ENCODE data around the gene PLCB2. TPM values are rescaled to one million over a fixed set of nuclear protein-coding genes. Genes with fewer than 3 reads are reported as not detected.

The PLCB2 gene
- total RNA-seq, 1 donor from 2014 or later = 98.9 TPM

- Mint-ChIP-seq H3K4me1 (ENCODE audit: low read depth) (peaks cover 9% of the 10 kb centered on the region), H3K27me3 (ENCODE audit: low read depth) (no peaks in the 10 kb centered on the region), H3K9me3 (peaks cover 6% of the 10 kb centered on the region), H3K4me3 (ENCODE audit: low read depth) (no peak overlapping the region), H3K36me3 (ENCODE audit: low read depth) (peaks cover 56% of the 10 kb centered on the region), H3K27ac (no peak overlapping the region)
- intact Hi-C loops (cut with micrococcal nuclease) = loop anchor here (10.0 kb wide), 1 partner anchor 676 kb away; no protein-coding TSS in a partner anchor
- no peak for DNase-seq (ENCODE audit: low spot score)
Measured at GRCh38 chr15:40300771-40301170, 7.0 kb downstream of the PLCB2 start.

- peaks cover 6% of the 10 kb centered on the region for H3K9me3 Mint-ChIP-seq
Measured at GRCh38 chr15:40300367-40300766, 7.4 kb downstream of the PLCB2 start.

GRCh38 chr15:40298216-40298935, 9.4 kb downstream of the PLCB2 start:
- Mint-ChIP-seq H3K27me3 (ENCODE audit: low read depth) (no peaks in the 10 kb centered on the region), H3K27ac (no peak overlapping the region), H3K4me1 (ENCODE audit: low read depth) (no peaks in the 10 kb centered on the region), H3K36me3 (ENCODE audit: low read depth) (peaks cover 61% of the 10 kb centered on the region), H3K4me3 (ENCODE audit: low read depth) (no peak overlapping the region), H3K9me3 (peaks cover 6% of the 10 kb centered on the region)
- no peak for DNase-seq (ENCODE audit: low spot score)
- intact Hi-C loops (cut with micrococcal nuclease) = no loop called here

More at GRCh38 chr15:40300367-40300766, 7.4 kb downstream of the PLCB2 start:
- H3K36me3 Mint-ChIP-seq (ENCODE audit: low read depth) = peaks cover 59% of the 10 kb centered on the region
- no peak for DNase-seq (ENCODE audit: low spot score)
- peaks cover 8% of the 10 kb centered on the region for H3K4me1 Mint-ChIP-seq (ENCODE audit: low read depth)
- H3K27me3 Mint-ChIP-seq (ENCODE audit: low read depth) = no peaks in the 10 kb centered on the region
- no peak overlapping the region for H3K27ac Mint-ChIP-seq
- intact Hi-C loops (cut with micrococcal nuclease) = loop anchor here (10.0 kb wide), 1 partner anchor 676 kb away; no protein-coding TSS in a partner anchor
- no peak overlapping the region for H3K4me3 Mint-ChIP-seq (ENCODE audit: low read depth)

GRCh38 chr15:40297356-40297755, 10.4 kb downstream of the PLCB2 start:
- Mint-ChIP-seq H3K9me3 (peaks cover 6% of the 10 kb centered on the region), H3K36me3 (ENCODE audit: low read depth) (peaks cover 55% of the 10 kb centered on the region), H3K27ac (no peak overlapping the region), H3K4me1 (ENCODE audit: low read depth) (no peaks in the 10 kb centered on the region), H3K27me3 (ENCODE audit: low read depth) (no peaks in the 10 kb centered on the region), H3K4me3 (ENCODE audit: low read depth) (no peak overlapping the region)
- intact Hi-C loops (cut with micrococcal nuclease) = no loop called here
- no peak for DNase-seq (ENCODE audit: low spot score)

- intact Hi-C loops (cut with micrococcal nuclease) = no loop called here
- no peaks in the 10 kb centered on the region for H3K4me1 Mint-ChIP-seq (ENCODE audit: low read depth)
- H3K9me3 Mint-ChIP-seq = peaks cover 6% of the 10 kb centered on the region
- no peak overlapping the region for H3K4me3 Mint-ChIP-seq (ENCODE audit: low read depth)
- H3K36me3 Mint-ChIP-seq (ENCODE audit: low read depth) = peaks cover 50% of the 10 kb centered on the region
- no peak overlapping the region for H3K27ac Mint-ChIP-seq
- no peak for DNase-seq (ENCODE audit: low spot score)
- no peaks in the 10 kb centered on the region for H3K27me3 Mint-ChIP-seq (ENCODE audit: low read depth)
Measured at GRCh38 chr15:40296561-40297230, 11.0 kb downstream of the PLCB2 start.

GRCh38 chr15:40295877-40296560, 11.7 kb downstream of the PLCB2 start:
- Mint-ChIP-seq H3K4me3 (ENCODE audit: low read depth) (no peak overlapping the region), H3K36me3 (ENCODE audit: low read depth) (peaks cover 45% of the 10 kb centered on the region), H3K4me1 (ENCODE audit: low read depth) (no peaks in the 10 kb centered on the region), H3K27me3 (ENCODE audit: low read depth) (no peaks in the 10 kb centered on the region), H3K27ac (no peak overlapping the region), H3K9me3 (peaks cover 6% of the 10 kb centered on the region)
- intact Hi-C loops (cut with micrococcal nuclease) = no loop called here
- no peak for DNase-seq (ENCODE audit: low spot score)

- Mint-ChIP-seq H3K36me3 (ENCODE audit: low read depth) (peaks cover 41% of the 10 kb centered on the region), H3K4me3 (ENCODE audit: low read depth) (no peak overlapping the region), H3K4me1 (ENCODE audit: low read depth) (no peaks in the 10 kb centered on the region), H3K27me3 (ENCODE audit: low read depth) (no peaks in the 10 kb centered on the region), H3K9me3 (peaks cover 3% of the 10 kb centered on the region), H3K27ac (no peak overlapping the region)
- no peak for DNase-seq (ENCODE audit: low spot score)
- intact Hi-C loops (cut with micrococcal nuclease) = no loop called here
Measured at GRCh38 chr15:40295297-40295696, 12.4 kb downstream of the PLCB2 start.

GRCh38 chr15:40293905-40294895, 13.5 kb downstream of the PLCB2 start:
- H3K36me3 Mint-ChIP-seq (ENCODE audit: low read depth) = peaks cover 36% of the 10 kb centered on the region
- no peak overlapping the region for H3K4me3 Mint-ChIP-seq (ENCODE audit: low read depth)
- no peaks in the 10 kb centered on the region for H3K4me1 Mint-ChIP-seq (ENCODE audit: low read depth)
- H3K27ac Mint-ChIP-seq = no peak overlapping the region
- peaks cover under 1% of the 10 kb centered on the region for H3K9me3 Mint-ChIP-seq
- no peak for DNase-seq (ENCODE audit: low spot score)
- H3K27me3 Mint-ChIP-seq (ENCODE audit: low read depth) = no peaks in the 10 kb centered on the region
- intact Hi-C loops (cut with micrococcal nuclease) = no loop called here

- Mint-ChIP-seq H3K4me1 (ENCODE audit: low read depth) (no peaks in the 10 kb centered on the region), H3K36me3 (ENCODE audit: low read depth) (peaks cover 29% of the 10 kb centered on the region), H3K4me3 (ENCODE audit: low read depth) (no peak overlapping the region), H3K9me3 (no peaks in the 10 kb centered on the region), H3K27ac (no peak overlapping the region), H3K27me3 (ENCODE audit: low read depth) (no peaks in the 10 kb centered on the region)
- intact Hi-C loops (cut with micrococcal nuclease) = no loop called here
- DNase-seq (ENCODE audit: low spot score) = no peak
Measured at GRCh38 chr15:40293006-40293405, 14.7 kb downstream of the PLCB2 start.

GRCh38 chr15:40292246-40292645, 15.5 kb downstream of the PLCB2 start:
- H3K4me1 Mint-ChIP-seq (ENCODE audit: low read depth) = no peaks in the 10 kb centered on the region
- no peak overlapping the region for H3K27ac Mint-ChIP-seq
- intact Hi-C loops (cut with micrococcal nuclease) = no loop called here
- DNase-seq (ENCODE audit: low spot score) = no peak
- H3K4me3 Mint-ChIP-seq (ENCODE audit: low read depth) = no peak overlapping the region
- no peaks in the 10 kb centered on the region for H3K27me3 Mint-ChIP-seq (ENCODE audit: low read depth)
- H3K36me3 Mint-ChIP-seq (ENCODE audit: low read depth) = peaks cover 25% of the 10 kb centered on the region
- no peaks in the 10 kb centered on the region for H3K9me3 Mint-ChIP-seq

GRCh38 chr15:40290918-40291574, 16.7 kb downstream of the PLCB2 start:
- Mint-ChIP-seq H3K9me3 (no peaks in the 10 kb centered on the region), H3K4me1 (ENCODE audit: low read depth) (no peaks in the 10 kb centered on the region), H3K27ac (no peak overlapping the region), H3K27me3 (ENCODE audit: low read depth) (no peaks in the 10 kb centered on the region), H3K36me3 (ENCODE audit: low read depth) (peaks cover 25% of the 10 kb centered on the region), H3K4me3 (ENCODE audit: low read depth) (no peak overlapping the region)
- DNase-seq (ENCODE audit: low spot score) = no peak
- intact Hi-C loops (cut with micrococcal nuclease) = no loop called here

- Mint-ChIP-seq H3K9me3 (no peaks in the 10 kb centered on the region), H3K27me3 (ENCODE audit: low read depth) (no peaks in the 10 kb centered on the region), H3K4me1 (ENCODE audit: low read depth) (no peaks in the 10 kb centered on the region), H3K4me3 (ENCODE audit: low read depth) (no peak overlapping the region), H3K27ac (no peak overlapping the region), H3K36me3 (ENCODE audit: low read depth) (peaks cover 27% of the 10 kb centered on the region)
- DNase-seq (ENCODE audit: low spot score) = no peak
- intact Hi-C loops (cut with micrococcal nuclease) = no loop called here
Measured at GRCh38 chr15:40290545-40290917, 17.2 kb downstream of the PLCB2 start.

Measured in activated T-helper 2 cell treated with anti-CD3 and anti-CD28 coated beads, Interferon-gamma antibody, Interleukin-2, Interleukin-4, amounts not matched to agents 10 μg/mL and 5 μg/mL and 100 μg/mL, durations not matched to agents 14 hours and 24 hours and 36 hours (primary cell).